WERI-Rb-1 (cell line): ENCODE data around the gene DHRS13.
A peak's percentile ranks its signal among the peaks of the same experiment; 100 is the strongest.
"Not testable (repeated sequence)": the region's sequence is repeated elsewhere in the genome, so short reads cannot be mapped to it uniquely, and the experiment has no call there.

Experiments
- DNase-seq: peaks from one replicate; pipeline ENCODE4 v3.0.0-alpha.2; 2020
- H3K27ac ChIP-seq: fragments of 250-450 bp; sonication (Bioruptor Pico); 2 replicates; pipeline ENCODE4 v1.5.1; 2020; ENCODE audit warnings: mild to moderate bottlenecking, moderate library complexity
- H3K27me3 ChIP-seq: fragments of 250-450 bp; sonication (Bioruptor Pico); 2 replicates; pipeline ENCODE4 v1.5.1; 2021; ENCODE audit warnings: mild to moderate bottlenecking, low read depth, moderate library complexity; ENCODE audit not compliant: insufficient read depth, severe bottlenecking
- H3K36me3 ChIP-seq: fragments of 250-450 bp; sonication (Bioruptor Pico); 2 replicates; pipeline ENCODE4 v1.5.1; 2020; ENCODE audit warnings: mild to moderate bottlenecking, moderate library complexity
- H3K4me3 ChIP-seq: 2 replicates; pipeline ENCODE4 v1.5.1; 2011; ENCODE audit warnings: low read depth, mild to moderate bottlenecking, control low read depth, low read length
- H3K9me3 ChIP-seq: fragments of 250-450 bp; sonication (Bioruptor Pico); 2 replicates; pipeline ENCODE4 v1.5.1; 2021; ENCODE audit warnings: mild to moderate bottlenecking, moderate library complexity; ENCODE audit not compliant: severe bottlenecking
- CTCF ChIP-seq: IDR thresholded peaks from 2 replicates; pipeline ENCODE4 v1.5.1; 2011; ENCODE audit warnings: low read depth, mild to moderate bottlenecking, control low read depth, inconsistent platforms, low read length

The DHRS13 gene

GRCh38 chr17:28898527-28898955, 4.3 kb downstream of the DHRS13 start:
- H3K27ac ChIP-seq, result no peak overlapping the region; the same call in 1 of the 2 replicates
- no peak overlapping the region for H3K4me3 ChIP-seq
- H3K27me3 ChIP-seq, result no peaks in the 10 kb centered on the region
- no peak for TF ChIP-seq CTCF
- DNase-seq, result no peak
- peaks cover 52% of the 10 kb centered on the region for H3K36me3 ChIP-seq
- no peaks in the 10 kb centered on the region for H3K9me3 ChIP-seq

GRCh38 chr17:28897769-28898526, 4.9 kb downstream of the DHRS13 start:
- Histone ChIP-seq H3K27ac (peak overlapping the region; percentile 97), H3K4me3 (peak overlapping the region; percentile 96), H3K27me3 (no peaks in the 10 kb centered on the region), H3K9me3 (no peaks in the 10 kb centered on the region), H3K36me3 (peaks cover 55% of the 10 kb centered on the region)
- no peak for DNase-seq
- TF ChIP-seq CTCF, result no peak

- 0 out of 2 replicates have a peak, but pooled peaks have one; percentile 8 for TF ChIP-seq CTCF
Observed at GRCh38 chr17:28896884-28897768, 5.8 kb downstream of the DHRS13 start, which contains the start of gene FLOT2. Gene FLOT2 (minus strand): TSS chr17:28897733. CDS start chr17:28897574, 159 bp downstream.

GRCh38 chr17:28896491-28896883, 6.4 kb downstream of the DHRS13 start:
- TF ChIP-seq CTCF, result no peak
- Histone ChIP-seq H3K27ac (peak overlapping the region; percentile 97), H3K27me3 (no peaks in the 10 kb centered on the region), H3K9me3 (no peaks in the 10 kb centered on the region), H3K4me3 (peak overlapping the region; percentile 96), H3K36me3 (peaks cover 56% of the 10 kb centered on the region)
- DNase-seq, result no peak

More at GRCh38 chr17:28896884-28897768, 5.8 kb downstream of the DHRS13 start, which contains the start of gene FLOT2:
- Histone ChIP-seq H3K9me3 (no peaks in the 10 kb centered on the region), H3K4me3 (peak within 1 kb of the TSS; percentile 96), H3K27ac (peak within 1 kb of the TSS; percentile 97), H3K36me3 (peaks cover 56% of the 10 kb centered on the region), H3K27me3 (no peaks in the 10 kb centered on the region)
- DNase-seq, result peak; percentile 89

GRCh38 chr17:28895794-28896447, 7.0 kb downstream of the DHRS13 start:
- DNase-seq, result peak; percentile 63
- H3K36me3 ChIP-seq, result peaks cover 54% of the 10 kb centered on the region
- TF ChIP-seq CTCF, result peak; percentile 9; the same call in 1 of the 2 replicates
- H3K27ac ChIP-seq, result peak overlapping the region; percentile 97
- H3K4me3 ChIP-seq, result peak overlapping the region; percentile 96
- H3K9me3 ChIP-seq, result no peaks in the 10 kb centered on the region
- no peaks in the 10 kb centered on the region for H3K27me3 ChIP-seq

- DNase-seq, H3K9me3 ChIP-seq, H3K27me3 ChIP-seq, H3K27ac ChIP-seq, H3K4me3 ChIP-seq: not testable (repeated sequence)
- H3K36me3 ChIP-seq, result peaks cover 34% of the 10 kb centered on the region
Observed at GRCh38 chr17:28893248-28894183, 9.4 kb downstream of the DHRS13 start.
